Progenitor cell of endocrine pancreas (in vitro differentiated cells): ENCODE results near the gene SECISBP2. TPM values are rescaled to one million over a fixed set of nuclear protein-coding genes. Genes with fewer than 3 reads are reported as not detected.

Experiments
- DNase-seq: peaks from one replicate; pipeline ENCODE4 v3.0.0; 2021; ENCODE audit warnings: low spot score; ENCODE audit not compliant: unreplicated experiment
- H3K27ac Mint-ChIP-seq: 2 replicates; pipeline ENCODE4 v1.8.0; 2021; ENCODE audit warnings: mild to moderate bottlenecking, moderate library complexity, mixed read lengths
- H3K27me3 Mint-ChIP-seq: 2 replicates; pipeline ENCODE4 v1.8.0; 2021; ENCODE audit warnings: mixed read lengths
- H3K36me3 Mint-ChIP-seq: 2 replicates; pipeline ENCODE4 v1.8.0; 2022; ENCODE audit warnings: mixed read lengths; ENCODE audit not compliant: insufficient read depth
- H3K4me1 Mint-ChIP-seq: 2 replicates; pipeline ENCODE4 v1.8.0; 2021; ENCODE audit warnings: low read depth, mixed read lengths
- H3K4me3 Mint-ChIP-seq: 2 replicates; pipeline ENCODE4 v1.8.0; 2021; ENCODE audit warnings: low read depth, mild to moderate bottlenecking, moderate library complexity, mixed read lengths
- H3K9me3 Mint-ChIP-seq: 2 replicates; pipeline ENCODE4 v1.8.0; 2021; ENCODE audit warnings: low read depth, mixed read lengths
- CTCF ChIP-seq: fragments of 200-600 bp; sonication (generic); IDR thresholded peaks from one replicate; pipeline ENCODE4 v1.5.0; 2021; ENCODE audit warnings: antibody characterized with exemption, mild to moderate bottlenecking; ENCODE audit not compliant: unreplicated experiment
- total RNA-seq: library from RNA; stranded (reverse); gene quantifications from 2 replicates; pipeline ENCODE4 v1.2.1, GENCODE V29; 2021

Gene SECISBP2
- total RNA-seq, 1 donor from 2014 or later = 73.5 TPM

GRCh38 chr9:89350988-89351557, 32.8 kb downstream of the SECISBP2 start:
- Mint-ChIP-seq H3K27me3 (no peaks in the 10 kb centered on the region), H3K4me3 (no peak overlapping the region), H3K4me1 (no peaks in the 10 kb centered on the region), H3K9me3 (no peaks in the 10 kb centered on the region), H3K36me3 (peaks cover 23% of the 10 kb centered on the region), H3K27ac (no peak overlapping the region)
- DNase-seq = no peak
- TF ChIP-seq CTCF = no peak

GRCh38 chr9:89351584-89352300, 33.4 kb downstream of the SECISBP2 start:
- no peak for DNase-seq
- H3K4me3 Mint-ChIP-seq = no peak overlapping the region
- H3K36me3 Mint-ChIP-seq = peaks cover 29% of the 10 kb centered on the region

GRCh38 chr9:89352451-89352850, 34.2 kb downstream of the SECISBP2 start:
- Mint-ChIP-seq H3K4me3 (no peak overlapping the region), H3K9me3 (no peaks in the 10 kb centered on the region), H3K4me1 (peaks cover 5% of the 10 kb centered on the region), H3K36me3 (peaks cover 28% of the 10 kb centered on the region), H3K27ac (no peak overlapping the region), H3K27me3 (no peaks in the 10 kb centered on the region)
- no peak for TF ChIP-seq CTCF
- DNase-seq = no peak

More at GRCh38 chr9:89351584-89352300, 33.4 kb downstream of the SECISBP2 start:
- Mint-ChIP-seq H3K27me3 (no peaks in the 10 kb centered on the region), H3K27ac (no peak overlapping the region), H3K4me1 (no peaks in the 10 kb centered on the region), H3K9me3 (no peaks in the 10 kb centered on the region)
- no peak for TF ChIP-seq CTCF

- Mint-ChIP-seq H3K27me3 (no peaks in the 10 kb centered on the region), H3K27ac (no peak overlapping the region), H3K4me3 (no peak overlapping the region), H3K4me1 (peaks cover 10% of the 10 kb centered on the region), H3K36me3 (peaks cover 28% of the 10 kb centered on the region), H3K9me3 (no peaks in the 10 kb centered on the region)
- no peak for TF ChIP-seq CTCF
- DNase-seq = no peak
Measured at GRCh38 chr9:89352874-89353649, 34.8 kb downstream of the SECISBP2 start.

- Mint-ChIP-seq H3K27ac (no peak overlapping the region), H3K4me1 (peaks cover 15% of the 10 kb centered on the region), H3K36me3 (peaks cover 29% of the 10 kb centered on the region), H3K4me3 (no peak overlapping the region), H3K9me3 (no peaks in the 10 kb centered on the region), H3K27me3 (no peaks in the 10 kb centered on the region)
- TF ChIP-seq CTCF = no peak
- no peak for DNase-seq
Measured at GRCh38 chr9:89353989-89354388, 35.7 kb downstream of the SECISBP2 start.
